ENCODE results near the gene LARP6.
"Not testable (repeated sequence)": the region's sequence is repeated elsewhere in the genome, so short reads cannot be mapped to it uniquely, and the experiment has no call there.

The LARP6 gene

GRCh38 chr15:70829371-70830166 is 24.4 kb downstream of the LARP6 start:
- no peak for DNase-seq

GRCh38 chr15:70827721-70828120 is 26.2 kb downstream of the LARP6 start:
- no peak for DNase-seq

GRCh38 chr15:70826634-70827033 is 27.3 kb downstream of the LARP6 start:
- no peak for DNase-seq

GRCh38 chr15:70825841-70826240 is 28.1 kb downstream of the LARP6 start:
- DNase-seq: no peak

- DNase-seq: no peak
Measured at GRCh38 chr15:70823196-70823595, 30.8 kb downstream of the LARP6 start.

GRCh38 chr15:70820214-70820613 is 33.7 kb downstream of the LARP6 start:
- DNase-seq: no peak

- DNase-seq: no peak
Measured at GRCh38 chr15:70818580-70818979, 35.4 kb downstream of the LARP6 start.

- DNase-seq: no peak
Measured at GRCh38 chr15:70817266-70817665, 36.7 kb downstream of the LARP6 start.

- no peak for DNase-seq
Measured at GRCh38 chr15:70815604-70816003, 38.4 kb downstream of the LARP6 start.

GRCh38 chr15:70815011-70815410 is 38.9 kb downstream of the LARP6 start:
- not testable (repeated sequence) for DNase-seq

- DNase-seq: no peak
Measured at GRCh38 chr15:70812827-70813364, 41.1 kb downstream of the LARP6 start.

- no peak for DNase-seq
Measured at GRCh38 chr15:70810916-70811578, 42.9 kb downstream of the LARP6 start.

GRCh38 chr15:70806992-70807712 is 46.8 kb downstream of the LARP6 start:
- DNase-seq: no peak

GRCh38 chr15:70804388-70804787 is 49.6 kb downstream of the LARP6 start:
- DNase-seq: not testable (repeated sequence)

GRCh38 chr15:70802629-70803028 is 51.3 kb downstream of the LARP6 start:
- DNase-seq: no peak

- DNase-seq: no peak
Measured at GRCh38 chr15:70801109-70801508, 52.8 kb downstream of the LARP6 start.

- no peak for DNase-seq
Measured at GRCh38 chr15:70799667-70800450, 54.1 kb downstream of the LARP6 start.

GRCh38 chr15:70797464-70797863 is 56.5 kb downstream of the LARP6 start:
- no peak for DNase-seq

GRCh38 chr15:70796516-70797310 is 57.2 kb downstream of the LARP6 start:
- no peak for DNase-seq

- no peak for DNase-seq
Measured at GRCh38 chr15:70795311-70795665, 58.7 kb downstream of the LARP6 start.

GRCh38 chr15:70794596-70795310 is 59.2 kb downstream of the LARP6 start:
- no peak for DNase-seq
